ENCODE data around the gene PSMD2. TPM values are rescaled to one million over a fixed set of nuclear protein-coding genes. Genes with fewer than 3 reads are reported as not detected.

Gene PSMD2
- total and polyA plus RNA-seq, 2 donors (not counting 3 experiments of a cell fraction or from before 2014, with no cell fraction given): 414 to 435 TPM

DNA sequence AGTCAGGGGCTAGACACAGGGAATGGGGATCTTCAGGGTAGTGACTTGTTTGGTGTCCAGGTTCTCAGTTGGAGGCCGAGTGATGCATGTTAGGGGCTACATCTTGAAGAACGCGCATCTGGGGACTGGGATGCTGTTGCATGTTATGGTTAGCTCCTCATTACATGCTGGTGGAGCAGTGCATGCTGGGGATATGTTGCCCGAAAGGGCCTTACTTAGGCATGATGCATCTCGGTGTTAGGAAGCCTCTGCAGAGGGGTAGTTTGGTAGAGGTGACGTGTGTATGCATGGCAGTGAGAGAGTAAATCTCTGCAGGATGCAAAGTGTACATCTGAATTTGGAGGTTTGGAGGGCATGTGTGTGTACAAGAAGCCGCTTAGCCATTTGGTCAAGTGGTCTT is 17.8 kb downstream of the PSMD2 start:
- TF ChIP-seq GATA2 (IDR thresholded peaks at IDR 0.05; ENCODE audit: insufficient read depth, insufficient read length, low read depth, low read length): no peak
- TF ChIP-seq FOS (IDR thresholded peaks at IDR 0.05; ENCODE audit: borderline replicate concordance, insufficient read depth, low read length): no peak
- TF ChIP-seq JUN (IDR thresholded peaks at IDR 0.05; ENCODE audit: borderline replicate concordance, insufficient read depth, insufficient read length, low read depth): no peak
- no peak for TF ChIP-seq POLR2AphosphoS5 (IDR thresholded peaks at IDR 0.05; ENCODE audit: insufficient read depth, low read depth, low read length)
- TF ChIP-seq, protein P1, sequence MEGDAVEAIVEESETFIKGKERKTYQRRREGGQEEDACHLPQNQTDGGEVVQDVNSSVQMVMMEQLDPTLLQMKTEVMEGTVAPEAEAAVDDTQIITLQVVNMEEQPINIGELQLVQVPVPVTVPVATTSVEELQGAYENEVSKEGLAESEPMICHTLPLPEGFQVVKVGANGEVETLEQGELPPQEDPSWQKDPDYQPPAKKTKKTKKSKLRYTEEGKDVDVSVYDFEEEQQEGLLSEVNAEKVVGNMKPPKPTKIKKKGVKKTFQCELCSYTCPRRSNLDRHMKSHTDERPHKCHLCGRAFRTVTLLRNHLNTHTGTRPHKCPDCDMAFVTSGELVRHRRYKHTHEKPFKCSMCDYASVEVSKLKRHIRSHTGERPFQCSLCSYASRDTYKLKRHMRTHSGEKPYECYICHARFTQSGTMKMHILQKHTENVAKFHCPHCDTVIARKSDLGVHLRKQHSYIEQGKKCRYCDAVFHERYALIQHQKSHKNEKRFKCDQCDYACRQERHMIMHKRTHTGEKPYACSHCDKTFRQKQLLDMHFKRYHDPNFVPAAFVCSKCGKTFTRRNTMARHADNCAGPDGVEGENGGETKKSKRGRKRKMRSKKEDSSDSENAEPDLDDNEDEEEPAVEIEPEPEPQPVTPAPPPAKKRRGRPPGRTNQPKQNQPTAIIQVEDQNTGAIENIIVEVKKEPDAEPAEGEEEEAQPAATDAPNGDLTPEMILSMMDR (IDR thresholded peaks at IDR 0.05; ENCODE audit: extremely low read depth in 1 of 2, insufficient read depth in 1 of 2, low read depth in 1 of 2, low read length in 2 of 2): no peak
- TF ChIP-seq EZH2 (IDR thresholded peaks at IDR 0.05; ENCODE audit: borderline replicate concordance, low read depth, low read length, severe bottlenecking): no peak
- TF ChIP-seq MYC (IDR thresholded peaks at IDR 0.05; ENCODE audit: low read depth, low read length): no peak
- TF ChIP-seq, protein P2, sequence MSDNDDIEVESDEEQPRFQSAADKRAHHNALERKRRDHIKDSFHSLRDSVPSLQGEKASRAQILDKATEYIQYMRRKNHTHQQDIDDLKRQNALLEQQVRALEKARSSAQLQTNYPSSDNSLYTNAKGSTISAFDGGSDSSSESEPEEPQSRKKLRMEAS (IDR thresholded peaks at IDR 0.05; ENCODE audit: insufficient read depth, insufficient read length): no peak
- TF ChIP-seq POLR2A (IDR thresholded peaks at IDR 0.05; ENCODE audit: low read depth, low read length): no peak
- Histone ChIP-seq H4K20me1 (replicated peaks; ENCODE audit: control insufficient read depth, extremely low read depth, insufficient read depth, low read length) (peaks cover 3% of the 10 kb centered on the region), H3K4me2 (ENCODE audit: insufficient read depth, low read length) (peak overlapping the region; percentile 84), H3K79me2 (ENCODE audit: control insufficient read depth, insufficient read depth, low read length) (peaks cover 66% of the 10 kb centered on the region), H3K9ac (replicated peaks; ENCODE audit: extremely low read depth, insufficient read depth, low read length) (peak overlapping the region; percentile 82), H3K4me3 (replicated peaks in 1 of 3; ENCODE audit: insufficient read depth in 1 of 3, low read depth in 1 of 3, low read length in 3 of 3) (peak overlapping the region; percentile 36 to 84 (median 59)), H3K27ac (ENCODE audit: insufficient read depth, low read depth, low read length) (no peak overlapping the region), H3K27me3 (ENCODE audit: control insufficient read depth in 2 of 2, insufficient read depth in 2 of 2, low read length in 2 of 2) (no peaks in the 10 kb centered on the region), H3K9me1 (replicated peaks; ENCODE audit: control insufficient read depth, extremely low read depth, insufficient read depth, low read length) (no peaks in the 10 kb centered on the region), H3K9me3 (replicated peaks; ENCODE audit: control insufficient read depth, insufficient read depth, low read length) (no peaks in the 10 kb centered on the region), H3K36me3 (ENCODE audit: control insufficient read depth in 2 of 2, extremely low read depth in 1 of 2, insufficient read depth in 2 of 2, low read length in 2 of 2) (peaks cover 24% of the 10 kb centered on the region in 2 experiments), H3K4me1 (ENCODE audit: control insufficient read depth, extremely low read depth, insufficient read depth, low read length) (peaks cover 45% of the 10 kb centered on the region), H2AFZ (ENCODE audit: low read depth, low read length) (no peak overlapping the region)
- dilution Hi-C loops (cut with MboI; ENCODE audit: extremely low pct_ligation_motif_present, low sequenced_read_pairs): no loop called here
- ChIA-PET CTCF (interaction anchor here (0.9 to 1.9 kb wide), 3 partner anchors 20 to 421 kb away, joined by 3 to 5 read pairs (median 4); partner anchors contain the start of gene FAM131A), POLR2A (interaction anchor here (0.8 kb wide), 1 partner anchor 16 kb away, joined by 3 read pairs; no protein-coding TSS in a partner anchor)
- no peak for DNase-seq (ENCODE audit: low read depth, low spot score)
- intact Hi-C loops (cut with micrococcal nuclease): loop anchor here (1.0 kb wide), 1 partner anchor 16 kb away; no protein-coding TSS in a partner anchor
- no peak for FAIRE-seq
- no TSS peak for BruUV-seq (replicated peaks)

All from endothelial cell of umbilical vein (primary cell).